ENCODE data around the gene GRIA1. TPM values are rescaled to one million over a fixed set of nuclear protein-coding genes. Genes with fewer than 3 reads are reported as not detected.
"Not testable (repeated sequence)": the region's sequence is repeated elsewhere in the genome, so short reads cannot be mapped to it uniquely, and the experiment has no call there.

Gene GRIA1

GRCh38 chr5:153860195-153860886 lies 369.9 kb downstream of the GRIA1 start:
- Histone ChIP-seq H3K4me2 (ENCODE audit: low read length, poor library complexity, severe bottlenecking) (no peak overlapping the region), H4K8ac (ENCODE audit: low read length) (no peak overlapping the region), H2BK120ac (ENCODE audit: low read depth, low read length) (no peak overlapping the region), H3K4me3 (ENCODE audit: insufficient read depth in 1 of 2, low read depth in 1 of 2, low read length in 2 of 2) (no peak overlapping the region), H3K36me3 (ENCODE audit: control insufficient read depth in 1 of 2, insufficient read depth in 2 of 2, low read depth in 1 of 2, low read length in 2 of 2) (no peaks in the 10 kb centered on the region), H2BK15ac (ENCODE audit: low read depth, poor library complexity, severe bottlenecking) (no peak overlapping the region), H3K18ac (ENCODE audit: low read depth in 1 of 2, low read length in 2 of 2) (no peak overlapping the region), H3K79me1 (replicated peaks; ENCODE audit: low read length, poor library complexity, severe bottlenecking) (no peaks in the 10 kb centered on the region), H3K23ac (ENCODE audit: low read length in 2 of 2) (no peak overlapping the region), H3K14ac (ENCODE audit: low read length in 2 of 2) (peak overlapping the region in 1 of 2 experiments; percentile 41), H2BK12ac (ENCODE audit: low read length in 2 of 2) (no peak overlapping the region), H3K27ac (ENCODE audit: low read length, poor library complexity, severe bottlenecking) (no peak overlapping the region), H3K4me1 (ENCODE audit: control insufficient read depth, insufficient read depth, low read depth, low read length) (no peaks in the 10 kb centered on the region), H3K4ac (ENCODE audit: low read depth in 1 of 2, low read length in 2 of 2) (no peak overlapping the region), H2AK5ac (ENCODE audit: low read length, severe bottlenecking) (no peak overlapping the region), H2BK5ac (ENCODE audit: low read depth, low read length, poor library complexity, severe bottlenecking) (no peak overlapping the region), H3K9ac (ENCODE audit: low read length) (no peak overlapping the region), H2AFZ (ENCODE audit: low read depth, low read length) (no peak overlapping the region), H3K9me3 (ENCODE audit: control insufficient read depth, low read length) (peaks cover 12% of the 10 kb centered on the region), H3K27me3 (ENCODE audit: control insufficient read depth in 1 of 2, insufficient read depth in 1 of 2, low read length in 2 of 2) (no peaks in the 10 kb centered on the region), H4K91ac (ENCODE audit: low read length) (no peak overlapping the region)
- no peak for DNase-seq
- 70% methylated on average over 3 of the region's 4 CpGs for WGBS

- not testable (repeated sequence) for H3K27ac ChIP-seq (ENCODE audit: low read length, poor library complexity, severe bottlenecking); H3K23ac ChIP-seq (ENCODE audit: low read length in 2 of 2)
These were observed 372.4 kb downstream of the GRIA1 start for GRCh38 chr5:153862906-153863305.

More at GRCh38 chr5:153862906-153863305, 372.4 kb downstream of the GRIA1 start:
- WGBS: 66% methylated on average over 5 of the region's 5 CpGs
- H3K4me1 ChIP-seq (ENCODE audit: control insufficient read depth, insufficient read depth, low read depth, low read length); H3K14ac ChIP-seq (ENCODE audit: low read length in 2 of 2); DNase-seq; H4K91ac ChIP-seq (ENCODE audit: low read length); H4K8ac ChIP-seq (ENCODE audit: low read length); H2BK120ac ChIP-seq (ENCODE audit: low read depth, low read length); H3K18ac ChIP-seq (ENCODE audit: low read depth in 1 of 2, low read length in 2 of 2); H2BK15ac ChIP-seq (ENCODE audit: low read depth, poor library complexity, severe bottlenecking); H3K4ac ChIP-seq (ENCODE audit: low read depth in 1 of 2, low read length in 2 of 2); H2AFZ ChIP-seq (ENCODE audit: low read depth, low read length); H3K9ac ChIP-seq (ENCODE audit: low read length); H3K27me3 ChIP-seq (ENCODE audit: control insufficient read depth in 1 of 2, insufficient read depth in 1 of 2, low read length in 2 of 2); H3K4me2 ChIP-seq (ENCODE audit: low read length, poor library complexity, severe bottlenecking); H2BK12ac ChIP-seq (ENCODE audit: low read length in 2 of 2); H3K4me3 ChIP-seq (ENCODE audit: insufficient read depth in 1 of 2, low read depth in 1 of 2, low read length in 2 of 2); H3K79me1 ChIP-seq (replicated peaks; ENCODE audit: low read length, poor library complexity, severe bottlenecking); H2AK5ac ChIP-seq (ENCODE audit: low read length, severe bottlenecking); H3K9me3 ChIP-seq (ENCODE audit: control insufficient read depth, low read length); H2BK5ac ChIP-seq (ENCODE audit: low read depth, low read length, poor library complexity, severe bottlenecking); H3K36me3 ChIP-seq (ENCODE audit: control insufficient read depth in 1 of 2, insufficient read depth in 2 of 2, low read depth in 1 of 2, low read length in 2 of 2): not testable (repeated sequence)

Small RNAs within 50 kb of the gene (small RNA-seq; reads per million reads assigned to genes)
- gene RN7SL177P (ENCODE audit: low read depth): not detected
